Muscle of arm (tissue), 14 donors: ENCODE data around the gene NAGS. TPM values are rescaled to one million over a fixed set of nuclear protein-coding genes. Genes with fewer than 3 reads are reported as not detected.
"Not testable (repeated sequence)": the region's sequence is repeated elsewhere in the genome, so short reads cannot be mapped to it uniquely, and the experiment has no call there.

ENCODE experiments used
- DNase-seq: peaks from one replicate; pipeline ENCODE4 v3.0.0-alpha.2; 2013
- long read RNA-seq, 11 donors: transcript quantifications; one replicate each; lab custom pipeline, GENCODE V29; 2026
- polyA plus RNA-seq, 12 donors: library from polyadenylated mRNA; unstranded; fragments of 120-200 nt; gene quantifications; one replicate each; pipeline ENCODE4 v1.2.1, GENCODE V29; 2013; ENCODE audit not compliant: insufficient read length in 12 of 12

Gene NAGS
- under 1 TPM in 10 of 12 donors, not detected in 2; 0.17 to 0.70 (median 0.42) TPM for polyA plus RNA-seq
- long read RNA-seq, donor 1, partial matches to known transcripts, result 5 of 8 reads
- long read RNA-seq, donor 1, other reads (novel, unspliced or antisense), result 0 of 8 reads
- long read RNA-seq, donor 2, result 0 reads
- long read RNA-seq, donor 3, result 0 reads
- long read RNA-seq, donor 4, result 0 reads
- long read RNA-seq, donor 5, result 0 reads
- long read RNA-seq, donor 6, result 0 reads
- long read RNA-seq, donor 7, result 0 reads
- long read RNA-seq, donor 8, partial matches to known transcripts, result 5 of 33 reads
- long read RNA-seq, donor 8, other reads (novel, unspliced or antisense), result 28 of 33 reads
- long read RNA-seq, donor 9, result 0 reads
- long read RNA-seq, donor 10, result 0 reads
- long read RNA-seq, donor 11, result 0 reads

GRCh38 chr17:44004077-44004760, at the start of gene NAGS:
Gene NAGS (plus strand): TSS chr17:44004622. CDS start chr17:44004664, 42 bp downstream.
- DNase-seq, result no peak

- DNase-seq, result no peak
These were observed 48.2 kb upstream of the NAGS start for GRCh38 chr17:43956222-43956621.

- DNase-seq, result no peak
These were observed 45.6 kb upstream of the NAGS start for GRCh38 chr17:43958748-43959352.

- DNase-seq, result not testable (repeated sequence)
These were observed 43.1 kb upstream of the NAGS start for GRCh38 chr17:43961292-43961691.

GRCh38 chr17:43961954-43962353, 42.5 kb upstream of the NAGS start:
- no peak for DNase-seq

GRCh38 chr17:43962479-43962878, 41.9 kb upstream of the NAGS start:
- no peak for DNase-seq

- no peak for DNase-seq
These were observed 38.1 kb upstream of the NAGS start for GRCh38 chr17:43966276-43966675.

GRCh38 chr17:43967251-43967875, 37.1 kb upstream of the NAGS start:
- DNase-seq, result no peak

- DNase-seq, result no peak
These were observed 34.1 kb upstream of the NAGS start for GRCh38 chr17:43970366-43970765.

- DNase-seq, result not testable (repeated sequence)
These were observed 33.0 kb upstream of the NAGS start for GRCh38 chr17:43971436-43971835.

GRCh38 chr17:43972444-43973212, 31.8 kb upstream of the NAGS start:
- not testable (repeated sequence) for DNase-seq

- DNase-seq, result no peak
These were observed 29.8 kb upstream of the NAGS start for GRCh38 chr17:43974382-43975266.

GRCh38 chr17:43975898-43976297, 28.5 kb upstream of the NAGS start:
- no peak for DNase-seq

- DNase-seq, result no peak
These were observed 27.2 kb upstream of the NAGS start for GRCh38 chr17:43976963-43977837.

- no peak for DNase-seq
These were observed 26.3 kb upstream of the NAGS start for GRCh38 chr17:43978078-43978477.

- no peak for DNase-seq
These were observed 25.4 kb upstream of the NAGS start for GRCh38 chr17:43979011-43979410.

GRCh38 chr17:43979671-43980070, 24.8 kb upstream of the NAGS start:
- no peak for DNase-seq

GRCh38 chr17:43982171-43982570, 22.3 kb upstream of the NAGS start:
- no peak for DNase-seq

GRCh38 chr17:43983196-43983514, 21.3 kb upstream of the NAGS start:
- DNase-seq, result no peak
